Fibroblast of peridontal ligament (primary cell): Measurements from ENCODE around the gene EPHA1.
A peak's percentile ranks its signal among the peaks of the same experiment; 100 is the strongest.
"Not testable (repeated sequence)": the region's sequence is repeated elsewhere in the genome, so short reads cannot be mapped to it uniquely, and the experiment has no call there.

ENCODE experiments used
- DNase-seq: peaks from one replicate; pipeline ENCODE4 v3.0.0-alpha.2; 2010; ENCODE audit errors: extremely low read depth

The EPHA1 gene

GRCh38 chr7:143405173-143406001 lies 3.3 kb downstream of the EPHA1 start:
- DNase-seq = no peak

- DNase-seq = not testable (repeated sequence)
These were observed 6.4 kb downstream of the EPHA1 start for GRCh38 chr7:143402233-143402632.

GRCh38 chr7:143401265-143401664 lies 7.4 kb downstream of the EPHA1 start:
- no peak for DNase-seq

- no peak for DNase-seq
These were observed 9.0 kb downstream of the EPHA1 start for GRCh38 chr7:143399642-143400041.

- DNase-seq = no peak
These were observed 9.5 kb downstream of the EPHA1 start for GRCh38 chr7:143399151-143399550.

GRCh38 chr7:143398616-143399015 lies 10.0 kb downstream of the EPHA1 start:
- no peak for DNase-seq

- DNase-seq = no peak
These were observed 10.7 kb downstream of the EPHA1 start for GRCh38 chr7:143397710-143398530.

GRCh38 chr7:143396625-143397556 lies 11.8 kb downstream of the EPHA1 start:
- DNase-seq = no peak

- no peak for DNase-seq
These were observed 12.5 kb downstream of the EPHA1 start for GRCh38 chr7:143396182-143396581.

- DNase-seq = no peak
These were observed 13.2 kb downstream of the EPHA1 start for GRCh38 chr7:143395187-143396149.

GRCh38 chr7:143394777-143395176 lies 13.9 kb downstream of the EPHA1 start:
- DNase-seq = no peak

GRCh38 chr7:143394068-143394467 lies 14.6 kb downstream of the EPHA1 start:
- DNase-seq = no peak

- no peak for DNase-seq
These were observed 15.2 kb downstream of the EPHA1 start for GRCh38 chr7:143393267-143394041.

- no peak for DNase-seq
These were observed 15.8 kb downstream of the EPHA1 start for GRCh38 chr7:143392875-143393266.

- not testable (repeated sequence) for DNase-seq
These were observed 16.2 kb downstream of the EPHA1 start for GRCh38 chr7:143392427-143392826.

- peak; percentile 86 for DNase-seq
These were observed 16.9 kb downstream of the EPHA1 start for GRCh38 chr7:143391462-143392404.

- no peak for DNase-seq
These were observed 17.8 kb downstream of the EPHA1 start for GRCh38 chr7:143390773-143391317.

GRCh38 chr7:143390104-143390772 lies 18.4 kb downstream of the EPHA1 start:
- DNase-seq = no peak
